ENCODE data around the gene AP2S1. TPM values are rescaled to one million over a fixed set of nuclear protein-coding genes. Genes with fewer than 3 reads are reported as not detected.
A peak's percentile ranks its signal among the peaks of the same experiment; 100 is the strongest.
"Not testable (repeated sequence)": the region's sequence is repeated elsewhere in the genome, so short reads cannot be mapped to it uniquely, and the experiment has no call there.

Gene AP2S1
- total RNA-seq, 2 experiments from 2014 or later, result 102 to 104 TPM

GRCh38 chr19:46821512-46822409 lies 28.9 kb downstream of the AP2S1 start:
- POLR2A ChIA-PET, result interaction anchor here (0.7 to 1.4 kb wide), 2 partner anchors 19 to 21 kb away, joined by 3 to 4 read pairs; no protein-coding TSS in a partner anchor
- no peaks in the 10 kb centered on the region for H3K36me3 Mint-ChIP-seq (ENCODE audit: low read depth)
- H3K4me3 Mint-ChIP-seq, result no peak overlapping the region

GRCh38 chr19:46818812-46819211 lies 31.8 kb downstream of the AP2S1 start:
- DNase-seq (peak; percentile 48), ATAC-seq (peak; percentile 57)
- no peaks in the 10 kb centered on the region for H3K36me3 Mint-ChIP-seq (ENCODE audit: low read depth)
- H3K9me3 Mint-ChIP-seq (ENCODE audit: low read depth), result no peaks in the 10 kb centered on the region
- ChIA-PET POLR2A (no interaction called here), CTCF (interaction anchor here (1.3 to 2.2 kb wide), 2 partner anchors 22 to 70 kb away, joined by 6 to 12 read pairs; no protein-coding TSS in a partner anchor)
- peaks cover 25% of the 10 kb centered on the region for H3K4me1 Mint-ChIP-seq
- intact Hi-C loops (cut with DNase I, micrococcal nuclease), result no loop called here
- no peak overlapping the region for H3K27ac Mint-ChIP-seq
- H3K27me3 Mint-ChIP-seq, result no peaks in the 10 kb centered on the region
- H3K4me3 Mint-ChIP-seq, result no peak overlapping the region

More at GRCh38 chr19:46821512-46822409, 28.9 kb downstream of the AP2S1 start:
- DNase-seq (peak; percentile 74), ATAC-seq (peak; percentile 79)
- H3K4me1 Mint-ChIP-seq, result peaks cover 27% of the 10 kb centered on the region
- intact Hi-C loops (cut with DNase I, micrococcal nuclease), result loop anchor here (2.0 kb wide), 1 partner anchor 33 kb away; the partner anchor contains the start of gene SLC1A5 (in 2 of the 2)
- CTCF ChIA-PET, result interaction anchor here (0.6 to 1.3 kb wide), 8 partner anchors 9 to 423 kb away, joined by 3 to 5 read pairs (median 3); no protein-coding TSS in a partner anchor
- no peaks in the 10 kb centered on the region for H3K27me3 Mint-ChIP-seq
- H3K27ac Mint-ChIP-seq, result peak overlapping the region; percentile 37
- H3K9me3 Mint-ChIP-seq (ENCODE audit: low read depth), result no peaks in the 10 kb centered on the region

GRCh38 chr19:46815833-46816627 lies 34.6 kb downstream of the AP2S1 start:
- Mint-ChIP-seq H3K27ac (no peak overlapping the region), H3K4me3 (no peak overlapping the region)
- CTCF ChIA-PET, result no interaction called here

GRCh38 chr19:46813839-46814358 lies 36.7 kb downstream of the AP2S1 start:
- no peak overlapping the region for H3K27ac Mint-ChIP-seq
- DNase-seq (no peak), ATAC-seq (no peak)
- H3K4me1 Mint-ChIP-seq, result no peaks in the 10 kb centered on the region
- ChIA-PET CTCF (interaction anchor here (0.8 to 1.1 kb wide), 3 partner anchors 9 to 60 kb away, joined by 3 to 6 read pairs (median 3); no protein-coding TSS in a partner anchor), POLR2A (interaction anchor here (0.6 kb wide), 1 partner anchor 39 kb away, joined by 3 read pairs; no protein-coding TSS in a partner anchor)
- no peaks in the 10 kb centered on the region for H3K9me3 Mint-ChIP-seq (ENCODE audit: low read depth)
- no peaks in the 10 kb centered on the region for H3K27me3 Mint-ChIP-seq
- H3K4me3 Mint-ChIP-seq, result no peak overlapping the region
- intact Hi-C loops (cut with DNase I, micrococcal nuclease), result no loop called here
- H3K36me3 Mint-ChIP-seq (ENCODE audit: low read depth), result no peaks in the 10 kb centered on the region

More at GRCh38 chr19:46815833-46816627, 34.6 kb downstream of the AP2S1 start:
- ATAC-seq, result no peak
- Mint-ChIP-seq H3K27me3 (no peaks in the 10 kb centered on the region), H3K4me1 (peaks cover 15% of the 10 kb centered on the region), H3K36me3 (ENCODE audit: low read depth) (no peaks in the 10 kb centered on the region), H3K9me3 (ENCODE audit: low read depth) (no peaks in the 10 kb centered on the region)
- intact Hi-C loops (cut with DNase I, micrococcal nuclease), result no loop called here
- POLR2A ChIA-PET, result no interaction called here
- no peak for DNase-seq

GRCh38 chr19:46812977-46813838 lies 37.4 kb downstream of the AP2S1 start:
- ChIA-PET CTCF (interaction anchor here (1.0 to 1.8 kb wide), 2 partner anchors 27 to 59 kb away, joined by 3 to 4 read pairs; no protein-coding TSS in a partner anchor), POLR2A (no interaction called here)
- intact Hi-C loops (cut with DNase I, micrococcal nuclease), result no loop called here

GRCh38 chr19:46809534-46810272 lies 40.9 kb downstream of the AP2S1 start:
- no peaks in the 10 kb centered on the region for H3K4me1 Mint-ChIP-seq
- DNase-seq, result no peak
- no peaks in the 10 kb centered on the region for H3K27me3 Mint-ChIP-seq
- no peak for ATAC-seq
- intact Hi-C loops (cut with DNase I, micrococcal nuclease), result no loop called here
- no peaks in the 10 kb centered on the region for H3K36me3 Mint-ChIP-seq (ENCODE audit: low read depth)
- ChIA-PET POLR2A (no interaction called here), CTCF (interaction anchor here (0.5 kb wide), 1 partner anchor 1415 kb away, joined by 3 read pairs; no protein-coding TSS in a partner anchor)
- no peaks in the 10 kb centered on the region for H3K9me3 Mint-ChIP-seq (ENCODE audit: low read depth)
- H3K4me3 Mint-ChIP-seq, result no peak overlapping the region
- H3K27ac Mint-ChIP-seq, result no peak overlapping the region

More at GRCh38 chr19:46812977-46813838, 37.4 kb downstream of the AP2S1 start:
- ATAC-seq (no peak), DNase-seq (no peak)
- H3K27me3 Mint-ChIP-seq, result no peaks in the 10 kb centered on the region
- H3K4me1 Mint-ChIP-seq, result no peaks in the 10 kb centered on the region
- H3K36me3 Mint-ChIP-seq (ENCODE audit: low read depth), result no peaks in the 10 kb centered on the region
- H3K9me3 Mint-ChIP-seq (ENCODE audit: low read depth), result no peaks in the 10 kb centered on the region
- no peak overlapping the region for H3K27ac Mint-ChIP-seq
- H3K4me3 Mint-ChIP-seq, result no peak overlapping the region

GRCh38 chr19:46806656-46807055 lies 44.0 kb downstream of the AP2S1 start:
- no peaks in the 10 kb centered on the region for H3K27me3 Mint-ChIP-seq
- no peak for DNase-seq
- no peak for ATAC-seq
- no peaks in the 10 kb centered on the region for H3K36me3 Mint-ChIP-seq (ENCODE audit: low read depth)
- H3K9me3 Mint-ChIP-seq (ENCODE audit: low read depth), result no peaks in the 10 kb centered on the region
- ChIA-PET POLR2A (no interaction called here), CTCF (interaction anchor here (1.9 kb wide), 1 partner anchor 34 kb away, joined by 5 read pairs; no protein-coding TSS in a partner anchor)
- H3K4me1 Mint-ChIP-seq, result no peaks in the 10 kb centered on the region
- H3K4me3 Mint-ChIP-seq, result no peak overlapping the region
- intact Hi-C loops (cut with DNase I, micrococcal nuclease), result no loop called here
- H3K27ac Mint-ChIP-seq, result no peak overlapping the region

- intact Hi-C loops (cut with DNase I, micrococcal nuclease); POLR2A ChIA-PET: not testable (repeated sequence)
Observed at GRCh38 chr19:46804432-46804831, 46.2 kb downstream of the AP2S1 start.

GRCh38 chr19:46803555-46803954 lies 47.1 kb downstream of the AP2S1 start:
- ChIA-PET POLR2A (no interaction called here), CTCF (no interaction called here)
- intact Hi-C loops (cut with DNase I, micrococcal nuclease), result no loop called here

More at GRCh38 chr19:46804432-46804831, 46.2 kb downstream of the AP2S1 start:
- not testable (repeated sequence) for DNase-seq; H3K36me3 Mint-ChIP-seq (ENCODE audit: low read depth); H3K4me3 Mint-ChIP-seq; H3K27me3 Mint-ChIP-seq; H3K4me1 Mint-ChIP-seq; H3K27ac Mint-ChIP-seq; ATAC-seq; H3K9me3 Mint-ChIP-seq (ENCODE audit: low read depth)
- CTCF ChIA-PET, result interaction anchor here (1.3 kb wide), 1 partner anchor 36 kb away, joined by 6 read pairs; no protein-coding TSS in a partner anchor

GRCh38 chr19:46802152-46802551 lies 48.5 kb downstream of the AP2S1 start:
- intact Hi-C loops (cut with DNase I, micrococcal nuclease), result no loop called here
- no peak for ATAC-seq
- Mint-ChIP-seq H3K9me3 (ENCODE audit: low read depth) (no peaks in the 10 kb centered on the region), H3K4me3 (no peak overlapping the region), H3K4me1 (no peaks in the 10 kb centered on the region), H3K27me3 (no peaks in the 10 kb centered on the region), H3K27ac (no peak overlapping the region), H3K36me3 (ENCODE audit: low read depth) (no peaks in the 10 kb centered on the region)
- ChIA-PET CTCF (no interaction called here), POLR2A (no interaction called here)
- no peak for DNase-seq

More at GRCh38 chr19:46803555-46803954, 47.1 kb downstream of the AP2S1 start:
- Mint-ChIP-seq H3K9me3 (ENCODE audit: low read depth) (no peaks in the 10 kb centered on the region), H3K4me3 (no peak overlapping the region), H3K36me3 (ENCODE audit: low read depth) (no peaks in the 10 kb centered on the region), H3K27ac (no peak overlapping the region), H3K4me1 (no peaks in the 10 kb centered on the region), H3K27me3 (no peaks in the 10 kb centered on the region)
- ATAC-seq (no peak), DNase-seq (no peak)
